Measurements from ENCODE around the gene HORMAD2.
"Not testable (repeated sequence)": the region's sequence is repeated elsewhere in the genome, so short reads cannot be mapped to it uniquely, and the experiment has no call there.

HORMAD2 gene

DNA sequence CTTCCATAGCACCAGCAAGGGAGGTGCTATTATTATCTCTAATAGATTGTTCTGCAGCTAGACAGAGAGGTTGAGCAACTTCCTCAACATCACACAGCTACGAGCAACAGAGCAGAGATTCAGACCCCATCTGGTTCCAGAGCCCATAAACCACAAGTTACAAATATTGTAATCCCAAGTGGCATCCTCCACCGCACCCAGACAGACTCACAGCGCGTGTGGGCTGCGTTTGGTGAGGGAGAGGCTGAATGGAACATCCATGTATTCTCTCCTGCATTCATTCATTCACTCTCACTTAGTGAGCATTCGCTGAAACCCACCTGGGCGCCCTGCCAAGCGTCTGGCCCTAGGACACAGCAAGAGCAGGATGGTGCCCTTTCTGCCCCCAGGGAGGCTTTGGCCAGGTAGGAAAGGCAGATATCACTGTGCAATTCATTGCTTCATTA is 132.8 kb downstream of the HORMAD2 start:
- DNase-seq (ENCODE audit: low spot score): no peak
- H2BK12ac ChIP-seq (ENCODE audit: low read length): peak overlapping the region; percentile 26

DNA sequence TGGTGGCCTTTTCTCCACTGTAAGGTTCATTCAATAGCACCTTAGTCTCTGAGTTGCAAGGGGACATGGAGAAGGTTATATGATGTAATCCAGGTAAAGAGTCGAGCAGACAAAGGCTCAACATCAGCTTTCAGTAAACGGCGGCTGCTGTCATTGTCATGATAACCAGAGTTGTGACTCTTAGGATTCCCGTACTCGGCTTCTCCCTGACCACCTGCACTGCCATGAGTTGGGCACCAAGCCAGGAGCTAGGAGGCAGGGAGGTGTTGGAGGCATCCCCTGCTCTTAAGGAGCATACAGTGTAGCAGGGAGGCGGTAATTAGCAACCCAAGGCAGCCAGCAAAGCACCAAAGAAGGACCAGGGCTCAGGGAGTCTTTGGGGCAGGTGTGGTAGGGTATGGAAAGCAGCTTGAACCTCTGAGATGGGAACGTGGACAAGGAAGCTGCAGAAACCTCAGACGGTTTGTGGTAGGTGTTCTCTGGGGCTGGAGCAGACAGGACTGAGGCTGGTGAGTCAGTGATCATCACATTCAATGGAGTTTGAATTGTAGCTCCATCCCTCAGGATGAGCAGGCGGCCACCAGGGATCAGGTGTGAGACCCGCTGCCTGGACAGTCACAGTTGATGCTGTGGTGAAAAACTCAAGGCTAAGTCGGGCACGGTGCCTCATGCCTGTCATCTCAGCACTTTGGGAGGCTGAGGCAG is 134.6 kb downstream of the HORMAD2 start:
- H2AFZ ChIP-seq (ENCODE audit: low read length): peak overlapping the region; percentile 13
- no peak overlapping the region for H3K4me2 ChIP-seq (ENCODE audit: insufficient read depth, low read length, poor library complexity, severe bottlenecking)
- H2BK15ac ChIP-seq (ENCODE audit: low read length): peak overlapping the region; percentile 3
- H3K27me3 ChIP-seq (ENCODE audit: control insufficient read depth in 3 of 3, insufficient read depth in 3 of 3, low read depth in 1 of 3, low read length in 3 of 3): peaks cover 0 to 8% (median 1%) of the 10 kb centered on the region in 3 experiments
- H2BK120ac ChIP-seq (ENCODE audit: low read depth, low read length): no peak overlapping the region
- H3K23ac ChIP-seq (ENCODE audit: low read depth, low read length, poor library complexity): peak overlapping the region; percentile 11
- no peak overlapping the region for H3K9ac ChIP-seq (ENCODE audit: low read depth, low read length, poor library complexity)
- H3K18ac ChIP-seq (ENCODE audit: low read length): peak overlapping the region; percentile 88
- no peak overlapping the region for H2AK5ac ChIP-seq (ENCODE audit: low read depth, low read length)
- WGBS, 2 donors (ENCODE audit: extremely low coverage in 2 of 2, insufficient read length in 2 of 2, insufficient replicate concordance in 1 of 2): no CpG with 5 or more reads among the region's 12 CpGs
- no peaks in the 10 kb centered on the region for H3K79me1 ChIP-seq (ENCODE audit: low read depth, low read length)
- H3K14ac ChIP-seq (ENCODE audit: low read length): peak overlapping the region; percentile 9
- peaks cover 6% of the 10 kb centered on the region in 2 donors for H3K4me1 ChIP-seq (ENCODE audit: control insufficient read depth in 2 of 2, insufficient read depth in 1 of 2, low read depth in 1 of 2, low read length in 2 of 2)
- no peak overlapping the region for H4K8ac ChIP-seq (ENCODE audit: low read depth, low read length)
- no peak overlapping the region for H3K4ac ChIP-seq (ENCODE audit: low read length)
- H3K9me3 ChIP-seq (replicated peaks in 1 of 2; ENCODE audit: control insufficient read depth in 2 of 2, insufficient read depth in 1 of 2, low read depth in 1 of 2, low read length in 2 of 2): no peaks in the 10 kb centered on the region
- H2BK12ac ChIP-seq (ENCODE audit: low read length): no peak overlapping the region
- H3K27ac ChIP-seq (replicated peaks; ENCODE audit: low read length): no peak overlapping the region
- H2BK5ac ChIP-seq (ENCODE audit: low read length): no peak overlapping the region
- no peak for DNase-seq (ENCODE audit: low spot score)
- H3K4me3 ChIP-seq (ENCODE audit: low read length in 2 of 2): no peak overlapping the region
- H4K91ac ChIP-seq (ENCODE audit: low read depth, low read length, poor library complexity): no peak overlapping the region
- H3K36me3 ChIP-seq (replicated peaks in 1 of 2; ENCODE audit: control insufficient read depth in 2 of 2, insufficient read depth in 2 of 2, low read length in 2 of 2): no peaks in the 10 kb centered on the region

More for the DNA sequence above, 132.8 kb downstream of the HORMAD2 start:
- WGBS, 2 donors (ENCODE audit: extremely low coverage in 2 of 2, insufficient read length in 2 of 2, insufficient replicate concordance in 1 of 2): no CpG with 5 or more reads among the region's 8 CpGs
- Histone ChIP-seq H4K91ac (ENCODE audit: low read depth, low read length, poor library complexity) (no peak overlapping the region), H3K27ac (replicated peaks; ENCODE audit: low read length) (no peak overlapping the region), H3K4me3 (ENCODE audit: low read length in 2 of 2) (no peak overlapping the region), H2AFZ (ENCODE audit: low read length) (no peak overlapping the region), H3K27me3 (ENCODE audit: control insufficient read depth in 3 of 3, insufficient read depth in 3 of 3, low read depth in 1 of 3, low read length in 3 of 3) (peaks cover 0 to 8% (median 1%) of the 10 kb centered on the region in 3 experiments), H3K23ac (ENCODE audit: low read depth, low read length, poor library complexity) (no peak overlapping the region), H2BK5ac (ENCODE audit: low read length) (no peak overlapping the region), H3K18ac (ENCODE audit: low read length) (no peak overlapping the region), H3K4ac (ENCODE audit: low read length) (no peak overlapping the region), H2BK15ac (ENCODE audit: low read length) (peak overlapping the region; percentile 38), H3K4me2 (ENCODE audit: insufficient read depth, low read length, poor library complexity, severe bottlenecking) (no peak overlapping the region), H3K79me1 (ENCODE audit: low read depth, low read length) (no peaks in the 10 kb centered on the region), H3K14ac (ENCODE audit: low read length) (no peak overlapping the region), H2BK120ac (ENCODE audit: low read depth, low read length) (no peak overlapping the region), H3K9ac (ENCODE audit: low read depth, low read length, poor library complexity) (no peak overlapping the region), H4K8ac (ENCODE audit: low read depth, low read length) (no peak overlapping the region), H3K9me3 (replicated peaks in 1 of 2; ENCODE audit: control insufficient read depth in 2 of 2, insufficient read depth in 1 of 2, low read depth in 1 of 2, low read length in 2 of 2) (no peaks in the 10 kb centered on the region), H2AK5ac (ENCODE audit: low read depth, low read length) (peak overlapping the region; percentile 53), H3K4me1 (ENCODE audit: control insufficient read depth in 2 of 2, insufficient read depth in 1 of 2, low read depth in 1 of 2, low read length in 2 of 2) (peaks cover 7 to 18% of the 10 kb centered on the region in 2 donors), H3K36me3 (replicated peaks in 1 of 2; ENCODE audit: control insufficient read depth in 2 of 2, insufficient read depth in 2 of 2, low read length in 2 of 2) (no peaks in the 10 kb centered on the region)

DNA sequence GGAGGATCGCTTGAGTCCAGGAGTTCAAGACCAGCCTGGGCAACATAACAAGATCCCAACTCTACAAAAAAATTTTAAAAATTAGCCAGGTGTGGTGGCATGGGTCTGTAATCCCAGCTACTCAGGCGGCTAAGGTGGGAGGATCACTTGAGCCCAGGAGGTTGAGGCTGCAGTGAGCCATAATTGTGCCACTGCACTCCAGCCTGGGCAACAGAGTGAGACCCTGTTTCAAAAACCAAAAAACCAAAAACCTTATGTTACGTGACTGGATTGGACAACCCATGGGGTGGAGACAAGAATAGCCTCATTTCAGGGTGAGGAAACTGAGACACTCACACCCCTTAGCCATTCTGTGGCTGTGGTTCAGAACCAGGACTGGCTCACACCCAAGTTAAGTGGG is 136.0 kb downstream of the HORMAD2 start:
- not testable (repeated sequence) for H3K14ac ChIP-seq (ENCODE audit: low read length); H2BK5ac ChIP-seq (ENCODE audit: low read length); H3K27me3 ChIP-seq (ENCODE audit: control insufficient read depth in 3 of 3, insufficient read depth in 3 of 3, low read depth in 1 of 3, low read length in 3 of 3); H4K91ac ChIP-seq (ENCODE audit: low read depth, low read length, poor library complexity); H2AFZ ChIP-seq (ENCODE audit: low read length); H3K9ac ChIP-seq (ENCODE audit: low read depth, low read length, poor library complexity); H3K27ac ChIP-seq (replicated peaks; ENCODE audit: low read length); H3K4me2 ChIP-seq (ENCODE audit: insufficient read depth, low read length, poor library complexity, severe bottlenecking); H3K79me1 ChIP-seq (ENCODE audit: low read depth, low read length); H2BK120ac ChIP-seq (ENCODE audit: low read depth, low read length); H3K4me1 ChIP-seq (ENCODE audit: control insufficient read depth in 2 of 2, insufficient read depth in 1 of 2, low read depth in 1 of 2, low read length in 2 of 2); H3K9me3 ChIP-seq (replicated peaks in 1 of 2; ENCODE audit: control insufficient read depth in 2 of 2, insufficient read depth in 1 of 2, low read depth in 1 of 2, low read length in 2 of 2); H2AK5ac ChIP-seq (ENCODE audit: low read depth, low read length); DNase-seq (ENCODE audit: low spot score); H3K36me3 ChIP-seq (replicated peaks in 1 of 2; ENCODE audit: control insufficient read depth in 2 of 2, insufficient read depth in 2 of 2, low read length in 2 of 2); H2BK12ac ChIP-seq (ENCODE audit: low read length); H3K4ac ChIP-seq (ENCODE audit: low read length); H3K4me3 ChIP-seq (ENCODE audit: low read length in 2 of 2); H4K8ac ChIP-seq (ENCODE audit: low read depth, low read length)
- Histone ChIP-seq H2BK15ac (ENCODE audit: low read length) (peak overlapping the region; percentile 79), H3K18ac (ENCODE audit: low read length) (peak overlapping the region; percentile 70), H3K23ac (ENCODE audit: low read depth, low read length, poor library complexity) (peak overlapping the region; percentile 60)
- WGBS, 2 donors (ENCODE audit: extremely low coverage in 2 of 2, insufficient read length in 2 of 2, insufficient replicate concordance in 1 of 2): no CpG with 5 or more reads among the region's 3 CpGs

DNA sequence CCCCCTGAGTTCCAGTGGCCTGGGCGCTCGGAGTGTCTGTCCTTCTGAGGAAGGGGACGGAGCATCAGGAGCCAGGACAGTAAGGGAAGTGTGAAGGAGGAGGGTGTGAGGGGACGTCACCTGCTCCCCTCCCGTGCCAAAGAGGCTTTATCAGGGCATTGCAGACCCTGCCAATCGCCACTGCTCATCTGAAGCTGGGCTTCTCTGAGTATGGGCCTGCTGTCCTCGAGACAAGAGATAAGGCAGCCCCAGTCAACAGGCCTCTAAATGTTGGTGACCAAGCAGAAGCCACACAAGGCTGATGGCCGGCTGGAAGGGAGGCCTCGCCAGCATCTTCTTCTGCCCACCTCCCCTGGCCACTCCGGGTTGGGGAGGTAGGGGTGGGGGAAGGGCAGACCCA is 136.4 kb downstream of the HORMAD2 start:
- Histone ChIP-seq H3K4me3 (ENCODE audit: low read length in 2 of 2) (no peak overlapping the region), H3K9me3 (replicated peaks in 1 of 2; ENCODE audit: control insufficient read depth in 2 of 2, insufficient read depth in 1 of 2, low read depth in 1 of 2, low read length in 2 of 2) (no peaks in the 10 kb centered on the region), H3K14ac (ENCODE audit: low read length) (no peak overlapping the region), H4K8ac (ENCODE audit: low read depth, low read length) (no peak overlapping the region), H3K23ac (ENCODE audit: low read depth, low read length, poor library complexity) (peak overlapping the region; percentile 60), H3K79me1 (ENCODE audit: low read depth, low read length) (no peaks in the 10 kb centered on the region), H3K4me1 (ENCODE audit: control insufficient read depth in 2 of 2, insufficient read depth in 1 of 2, low read depth in 1 of 2, low read length in 2 of 2) (peaks cover 2 to 4% of the 10 kb centered on the region in 2 donors), H3K27me3 (ENCODE audit: control insufficient read depth in 3 of 3, insufficient read depth in 3 of 3, low read depth in 1 of 3, low read length in 3 of 3) (peaks cover 0 to 9% (median 1%) of the 10 kb centered on the region in 3 experiments), H3K4ac (ENCODE audit: low read length) (no peak overlapping the region), H3K4me2 (ENCODE audit: insufficient read depth, low read length, poor library complexity, severe bottlenecking) (no peak overlapping the region), H2BK15ac (ENCODE audit: low read length) (peak overlapping the region; percentile 79), H4K91ac (ENCODE audit: low read depth, low read length, poor library complexity) (no peak overlapping the region), H3K9ac (ENCODE audit: low read depth, low read length, poor library complexity) (peak overlapping the region; percentile 50), H3K18ac (ENCODE audit: low read length) (peak overlapping the region; percentile 70), H2BK120ac (ENCODE audit: low read depth, low read length) (no peak overlapping the region), H3K27ac (replicated peaks; ENCODE audit: low read length) (no peak overlapping the region), H2AFZ (ENCODE audit: low read length) (no peak overlapping the region), H2BK5ac (ENCODE audit: low read length) (no peak overlapping the region), H2BK12ac (ENCODE audit: low read length) (no peak overlapping the region), H3K36me3 (replicated peaks in 1 of 2; ENCODE audit: control insufficient read depth in 2 of 2, insufficient read depth in 2 of 2, low read length in 2 of 2) (no peaks in the 10 kb centered on the region), H2AK5ac (ENCODE audit: low read depth, low read length) (peak overlapping the region; percentile 16)
- WGBS, 2 donors (ENCODE audit: extremely low coverage in 2 of 2, insufficient read length in 2 of 2, insufficient replicate concordance in 1 of 2): no CpG with 5 or more reads among the region's 10 CpGs
- no peak for DNase-seq (ENCODE audit: low spot score)
